Left hindlimb (tissue), 1 donor: Measurements from ENCODE around the gene FUT4.
"Not testable (repeated sequence)": the region's sequence is repeated elsewhere in the genome, so short reads cannot be mapped to it uniquely, and the experiment has no call there.

Experiments used
- DNase-seq: peaks from one replicate; pipeline ENCODE4 v3.0.0-alpha.2; 2018

The FUT4 gene

GRCh38 chr11:94533696-94534630 lies 9.8 kb upstream of the FUT4 start:
- DNase-seq = no peak

- DNase-seq = no peak
Measured at GRCh38 chr11:94536386-94536785, 7.3 kb upstream of the FUT4 start.

GRCh38 chr11:94537031-94537600 lies 6.6 kb upstream of the FUT4 start:
- no peak for DNase-seq

DNA sequence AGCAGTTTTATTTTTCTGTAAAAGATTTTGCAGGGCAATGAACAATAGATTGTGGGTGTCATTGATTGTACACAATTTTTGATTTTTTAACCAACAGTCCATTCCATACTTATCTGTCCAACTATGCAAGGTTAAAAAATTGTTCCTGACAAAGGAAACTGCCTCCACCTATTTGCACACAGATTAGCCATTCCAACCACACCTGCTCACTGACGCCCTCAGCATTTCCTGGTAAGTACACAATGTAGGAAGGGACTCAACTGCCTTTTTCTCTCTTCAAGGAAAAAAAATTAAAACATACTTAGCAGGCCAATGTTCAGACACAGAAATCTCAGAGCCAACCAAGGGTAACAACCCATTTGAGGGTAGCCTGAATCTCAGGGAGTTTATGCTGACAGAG lies 4.3 kb upstream of the FUT4 start:
- DNase-seq = no peak

- DNase-seq = peak; percentile 44
Measured at GRCh38 chr11:94544646-94545263, 1.0 kb downstream of the FUT4 start.

- no peak for DNase-seq
Measured at GRCh38 chr11:94545264-94546161, 1.8 kb downstream of the FUT4 start.

GRCh38 chr11:94546162-94546470 lies 2.4 kb downstream of the FUT4 start:
- no peak for DNase-seq

DNA sequence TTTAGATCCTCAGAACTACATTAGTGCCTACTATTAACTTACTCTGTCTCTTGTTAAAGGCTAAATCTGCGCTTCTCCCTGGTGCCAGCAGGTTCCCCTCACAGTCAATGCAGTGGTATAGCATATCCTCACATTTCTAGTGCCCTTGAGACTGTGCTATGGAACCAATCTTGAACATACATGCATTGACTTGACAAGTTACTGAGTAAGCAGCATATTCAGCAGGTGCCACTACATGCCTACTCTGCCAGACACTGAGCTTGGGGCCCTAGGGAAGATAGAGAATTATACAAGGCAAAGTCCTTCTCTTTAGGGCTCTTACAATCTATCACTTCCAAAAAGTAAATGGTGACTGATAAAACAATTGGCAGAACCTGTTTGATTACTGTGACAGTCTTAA lies 3.2 kb downstream of the FUT4 start:
- no peak for DNase-seq

DNA sequence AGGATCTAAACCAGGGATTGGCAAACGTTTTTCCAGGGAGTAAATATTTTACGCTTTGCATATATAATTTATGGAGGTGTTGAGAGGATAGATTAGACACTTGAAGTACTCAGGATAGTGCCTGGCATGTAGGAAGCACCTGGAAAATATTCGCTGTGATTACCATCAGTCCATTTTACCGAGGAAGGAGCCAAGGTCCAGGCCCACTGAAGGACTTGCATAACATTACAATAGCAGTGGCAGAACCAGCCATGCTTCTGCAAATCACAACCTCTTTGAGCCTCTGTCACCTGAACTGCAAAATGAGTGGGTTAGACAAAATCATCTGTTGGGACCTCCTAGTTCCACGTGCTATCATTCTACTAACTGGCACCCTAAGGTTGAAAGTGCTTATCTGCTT lies 5.4 kb downstream of the FUT4 start:
- no peak for DNase-seq

DNA sequence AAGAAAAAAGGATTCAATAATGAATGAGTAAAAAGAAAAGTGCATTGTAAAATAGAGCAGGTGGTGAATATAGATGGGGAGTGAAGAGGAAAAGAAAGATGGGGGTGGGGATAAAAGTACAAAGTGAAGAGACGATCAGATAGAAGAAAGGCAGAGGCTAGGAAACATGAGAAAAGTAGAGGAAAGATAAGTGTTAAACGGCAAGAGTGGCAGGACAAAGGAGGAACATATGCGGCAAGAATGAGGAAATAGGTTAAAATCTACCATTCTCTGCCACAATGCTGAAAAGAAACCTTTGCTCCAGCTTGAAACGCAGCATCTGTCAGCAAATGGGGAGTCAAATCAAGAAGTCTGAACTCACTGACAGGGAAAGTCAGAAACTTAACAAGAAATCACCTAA lies 6.8 kb downstream of the FUT4 start:
- DNase-seq = no peak

DNA sequence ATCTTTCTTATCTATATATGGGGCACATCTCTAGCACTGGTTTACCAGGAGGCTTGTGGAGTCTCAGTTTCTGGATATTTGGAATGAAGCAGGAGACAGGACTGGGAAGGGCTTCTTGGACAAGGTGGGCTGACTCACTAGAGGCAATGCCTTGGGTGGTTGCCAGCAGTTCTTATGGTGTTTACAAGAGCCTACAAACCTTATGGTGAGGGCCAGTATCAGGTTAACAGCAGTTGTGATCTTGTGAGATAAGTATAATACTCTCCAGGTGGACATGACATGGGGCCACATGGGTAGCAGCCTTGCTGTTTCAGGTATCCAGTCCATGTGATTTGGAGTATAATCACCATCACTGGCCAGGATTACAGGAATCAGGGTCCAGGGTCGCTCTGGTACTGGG lies 10.2 kb downstream of the FUT4 start:
- DNase-seq = no peak

DNA sequence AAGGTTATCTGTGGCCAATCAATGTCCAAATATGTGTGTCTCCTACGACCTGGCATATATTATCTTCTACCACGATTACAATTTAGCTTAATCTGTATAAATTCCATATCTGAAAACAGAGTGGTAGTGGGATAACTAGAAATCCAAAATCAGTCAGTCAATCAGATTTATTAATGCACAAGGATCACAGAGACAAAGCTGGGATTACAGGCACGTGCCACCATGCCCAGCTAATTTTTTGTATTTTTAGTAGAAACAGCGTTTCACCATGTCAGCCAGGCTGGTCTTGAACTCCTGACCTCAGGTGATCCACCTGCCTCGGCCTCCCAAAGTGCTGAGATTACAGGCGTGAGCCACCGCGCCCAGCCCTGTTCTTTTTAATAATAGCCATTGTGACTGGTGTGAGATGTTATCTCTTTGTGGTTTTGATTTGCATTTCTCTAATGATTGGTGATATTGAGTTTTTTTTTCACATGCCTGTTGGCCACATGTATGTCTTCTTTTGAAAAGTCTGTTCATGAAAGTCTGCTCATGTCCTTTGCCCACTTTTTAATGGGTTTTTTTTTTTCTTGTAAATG lies 12.1 kb downstream of the FUT4 start:
- DNase-seq = not testable (repeated sequence)

DNA sequence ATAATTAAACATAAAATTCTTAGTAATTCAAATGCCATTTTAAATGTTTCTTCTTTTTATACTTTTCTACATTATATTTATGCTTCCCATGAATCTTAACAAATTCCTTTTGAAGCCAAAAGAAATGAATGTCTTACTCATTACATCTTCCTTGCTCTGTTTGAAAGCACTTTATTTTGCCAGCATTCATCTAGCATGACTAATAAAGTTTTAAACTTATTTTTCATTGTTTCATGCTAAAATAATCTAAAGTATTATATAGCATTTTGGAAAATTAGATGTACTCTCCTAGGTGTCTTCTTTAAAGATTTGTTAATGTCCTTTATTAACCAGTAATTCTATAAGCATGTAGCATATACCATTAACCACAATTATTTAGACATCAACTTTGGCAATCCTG lies 13.7 kb downstream of the FUT4 start:
- DNase-seq = no peak

DNA sequence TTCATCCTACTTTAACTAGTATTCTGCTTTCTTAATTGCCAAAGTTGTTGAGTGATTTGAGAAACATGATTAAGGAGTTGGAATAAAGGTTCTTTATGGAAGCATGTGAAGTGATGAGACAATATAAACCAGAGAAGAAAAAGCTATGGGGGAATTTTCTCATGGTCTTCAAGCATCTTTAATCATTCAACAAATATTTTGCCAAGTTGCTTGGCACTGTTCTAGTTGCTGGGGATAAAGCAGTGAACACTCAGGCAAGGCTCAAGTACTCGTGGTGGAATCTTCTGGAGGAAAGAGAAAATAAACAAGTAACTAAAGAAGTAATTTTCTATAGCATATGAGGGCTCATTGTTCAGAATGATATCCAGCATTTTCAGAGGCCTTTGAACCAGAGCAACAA lies 14.3 kb downstream of the FUT4 start:
- no peak for DNase-seq

DNA sequence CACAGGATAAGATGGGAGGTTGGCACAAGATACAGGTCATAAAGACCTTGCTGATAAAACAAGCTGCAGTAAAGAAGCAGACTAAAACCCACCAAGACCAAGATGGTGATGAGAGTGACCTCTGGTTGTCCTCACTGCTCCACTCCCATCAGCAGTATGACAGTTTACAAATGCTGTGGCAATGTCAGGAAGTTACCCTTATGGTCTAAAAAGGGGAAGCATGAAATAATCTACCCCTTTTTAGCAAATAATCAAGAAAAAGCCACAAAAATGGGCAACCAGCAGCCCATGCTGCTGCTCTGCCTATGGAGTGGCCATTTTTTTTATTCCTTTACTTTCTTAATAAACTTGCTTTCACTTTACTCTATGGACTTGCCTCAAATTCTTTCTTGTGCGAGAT lies 14.7 kb downstream of the FUT4 start:
- DNase-seq = no peak

DNA sequence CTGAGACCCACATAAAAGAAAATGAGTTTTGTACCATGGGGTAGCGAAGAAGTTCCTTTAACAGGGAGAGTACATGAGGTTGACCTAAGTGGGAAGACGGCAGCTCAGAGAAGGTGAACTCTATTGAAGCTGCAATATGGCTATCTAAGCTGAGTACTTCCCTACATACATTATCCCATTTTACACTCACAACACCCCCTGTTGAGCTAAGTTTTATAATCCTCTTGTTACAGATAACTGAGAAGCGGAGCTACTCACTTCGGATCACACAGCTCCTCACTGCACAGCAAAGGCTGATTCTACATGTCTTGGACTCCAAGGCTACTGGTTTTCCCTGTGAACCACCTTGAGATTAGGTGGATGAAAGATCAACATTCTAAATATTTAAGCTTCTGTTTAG lies 15.2 kb downstream of the FUT4 start:
- DNase-seq = no peak

- no peak for DNase-seq
Measured at GRCh38 chr11:94559361-94559760, 15.6 kb downstream of the FUT4 start.

DNA sequence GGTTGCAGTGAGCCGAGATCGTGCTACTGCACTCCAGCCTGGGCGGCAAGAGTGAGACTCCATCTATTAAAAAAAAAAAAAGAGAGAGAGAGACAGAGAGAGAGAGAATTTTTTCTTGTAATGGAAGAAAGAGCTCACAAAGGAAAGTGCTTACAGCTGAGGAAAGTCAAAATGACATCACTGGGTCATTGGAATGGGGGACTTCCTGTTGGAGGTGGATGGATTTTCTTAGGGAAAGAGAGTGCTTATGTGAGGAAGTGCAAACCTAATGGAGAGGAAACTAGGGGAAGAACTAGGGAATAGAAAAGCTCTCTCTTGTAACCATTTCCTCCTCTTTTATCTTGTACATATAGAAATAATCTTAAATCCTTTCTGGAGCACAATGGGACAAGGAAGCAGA lies 17.1 kb downstream of the FUT4 start:
- DNase-seq = no peak

DNA sequence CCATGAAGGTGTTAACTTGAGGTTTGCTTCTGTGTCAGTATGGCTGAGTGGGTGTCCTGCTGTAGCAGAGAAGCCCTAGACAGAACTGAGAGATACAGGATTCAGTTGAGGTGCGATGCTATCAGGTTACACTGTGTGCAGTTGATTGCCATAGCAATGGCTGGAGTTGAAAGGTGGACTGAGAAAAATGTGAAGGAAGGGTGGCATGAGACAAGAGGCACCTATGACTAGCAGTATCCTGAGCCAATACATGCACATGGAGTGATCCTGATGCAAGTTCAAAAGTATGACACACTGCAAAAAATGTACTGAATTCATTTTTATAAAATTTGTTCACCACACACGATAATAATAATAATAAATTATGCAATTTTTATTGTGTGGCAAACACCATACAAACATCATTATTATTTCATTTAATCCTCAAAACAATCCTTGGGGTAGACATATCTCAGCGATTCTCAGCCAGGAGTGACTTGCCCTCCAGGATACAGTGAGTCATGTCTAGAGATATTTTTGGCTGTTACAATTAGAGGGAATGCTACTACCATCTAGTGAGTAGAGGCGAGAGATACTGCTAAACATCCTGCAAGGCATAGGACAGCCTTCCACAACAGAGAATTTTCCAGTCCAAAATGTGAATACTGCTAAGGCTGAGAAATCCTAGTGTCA lies 19.6 kb downstream of the FUT4 start:
- no peak for DNase-seq

- DNase-seq = no peak
Measured at GRCh38 chr11:94563848-94564467, 20.2 kb downstream of the FUT4 start.

- no peak for DNase-seq
Measured at GRCh38 chr11:94567181-94567670, 23.5 kb downstream of the FUT4 start, which contains the start of gene PIWIL4. Gene PIWIL4 (plus strand): TSS chr11:94567368. CDS start chr11:94567519, 151 bp downstream.

DNA sequence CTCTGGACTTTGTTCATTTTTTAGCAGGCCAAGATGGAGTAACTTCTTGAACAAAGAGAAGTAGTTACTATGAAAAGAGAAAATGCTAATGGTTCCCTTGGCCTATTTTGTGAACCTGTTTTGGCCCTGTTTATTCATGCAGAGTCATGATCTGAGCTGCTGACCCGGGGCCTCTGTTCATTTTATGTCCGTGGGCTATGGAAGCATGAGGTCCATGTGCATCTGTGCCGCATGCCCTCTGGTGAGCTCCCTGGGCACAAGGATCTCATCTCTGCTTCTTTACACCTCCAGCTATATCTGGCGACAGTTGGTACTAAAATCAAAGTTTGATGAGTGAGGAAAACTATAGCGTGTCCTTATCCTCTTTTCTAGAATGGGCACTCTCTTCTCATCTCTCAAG lies 24.5 kb downstream of the FUT4 start:
- no peak for DNase-seq
